Glutamatergic neuron (in vitro differentiated cells): ENCODE data around the gene EIF1AX. TPM values are rescaled to one million over a fixed set of nuclear protein-coding genes. Genes with fewer than 3 reads are reported as not detected.

Source experiments
- DNase-seq: peaks from one replicate; pipeline ENCODE4 v3.0.0; 2022
- H3K27ac Mint-ChIP-seq: one replicate; pipeline ENCODE4 v1.8.0; 2020; ENCODE audit warnings: mild to moderate bottlenecking, mixed read lengths, inconsistent platforms; ENCODE audit not compliant: unreplicated experiment
- H3K27me3 Mint-ChIP-seq: one replicate; pipeline ENCODE4 v1.8.0; 2020; ENCODE audit warnings: mild to moderate bottlenecking, moderate library complexity, mixed read lengths, inconsistent platforms; ENCODE audit not compliant: unreplicated experiment
- H3K36me3 Mint-ChIP-seq: one replicate; pipeline ENCODE4 v1.8.0; 2020; ENCODE audit warnings: mild to moderate bottlenecking, mixed read lengths, inconsistent platforms; ENCODE audit not compliant: unreplicated experiment
- H3K4me1 Mint-ChIP-seq: one replicate; pipeline ENCODE4 v1.8.0; 2020; ENCODE audit warnings: mild to moderate bottlenecking, low read depth, mixed read lengths, inconsistent platforms; ENCODE audit not compliant: unreplicated experiment
- H3K4me3 Mint-ChIP-seq: one replicate; pipeline ENCODE4 v1.8.0; 2020; ENCODE audit warnings: mild to moderate bottlenecking, mixed read lengths, inconsistent platforms; ENCODE audit not compliant: unreplicated experiment
- H3K9me3 Mint-ChIP-seq: one replicate; pipeline ENCODE4 v1.8.0; 2020; ENCODE audit warnings: mild to moderate bottlenecking, moderate library complexity, mixed read lengths, inconsistent platforms; ENCODE audit not compliant: unreplicated experiment
- CTCF ChIP-seq: fragments of 200-600 bp; sonication (generic); IDR thresholded peaks from one replicate; pipeline ENCODE4 v1.5.0; 2021; ENCODE audit not compliant: partially characterized antibody, unreplicated experiment
- total RNA-seq: library from RNA; stranded (reverse); fragmentation: NEBNext Ultra II Directional; extraction: Animal tissue kit (Norgen Biotek cat#: 25700); gene quantifications from one replicate; pipeline ENCODE4 v1.2.1, GENCODE V29; 2021; ENCODE audit not compliant: unreplicated experiment

EIF1AX gene
- total RNA-seq, 1 donor from 2014 or later: 107 TPM

- no peak overlapping the region for H3K4me3 Mint-ChIP-seq
- DNase-seq: no peak
- no peaks in the 10 kb centered on the region for H3K36me3 Mint-ChIP-seq
- peaks cover 1% of the 10 kb centered on the region for H3K4me1 Mint-ChIP-seq
- no peak overlapping the region for H3K27ac Mint-ChIP-seq
- no peak for TF ChIP-seq CTCF
- H3K27me3 Mint-ChIP-seq: no peaks in the 10 kb centered on the region
- H3K9me3 Mint-ChIP-seq: no peaks in the 10 kb centered on the region
These were observed 30.4 kb downstream of the EIF1AX start for GRCh38 chrX:20111271-20111670.

- Mint-ChIP-seq H3K27ac (no peak overlapping the region), H3K36me3 (no peaks in the 10 kb centered on the region), H3K4me3 (no peak overlapping the region), H3K27me3 (no peaks in the 10 kb centered on the region), H3K4me1 (no peaks in the 10 kb centered on the region), H3K9me3 (no peaks in the 10 kb centered on the region)
- no peak for TF ChIP-seq CTCF
- no peak for DNase-seq
These were observed 39.6 kb downstream of the EIF1AX start for GRCh38 chrX:20101934-20102581.

GRCh38 chrX:20091499-20091898 is 50.1 kb downstream of the EIF1AX start:
- DNase-seq: no peak
- no peaks in the 10 kb centered on the region for H3K36me3 Mint-ChIP-seq
- no peak overlapping the region for H3K4me3 Mint-ChIP-seq
- no peaks in the 10 kb centered on the region for H3K27me3 Mint-ChIP-seq
- no peaks in the 10 kb centered on the region for H3K9me3 Mint-ChIP-seq
- no peak for TF ChIP-seq CTCF
- H3K27ac Mint-ChIP-seq: no peak overlapping the region
- no peaks in the 10 kb centered on the region for H3K4me1 Mint-ChIP-seq

- no peak for DNase-seq
- Mint-ChIP-seq H3K36me3 (no peaks in the 10 kb centered on the region), H3K4me3 (no peak overlapping the region), H3K9me3 (no peaks in the 10 kb centered on the region), H3K27ac (no peak overlapping the region), H3K4me1 (no peaks in the 10 kb centered on the region), H3K27me3 (no peaks in the 10 kb centered on the region)
- no peak for TF ChIP-seq CTCF
These were observed 51.8 kb downstream of the EIF1AX start for GRCh38 chrX:20089845-20090244.

- H3K4me3 Mint-ChIP-seq: no peak overlapping the region
- no peak for TF ChIP-seq CTCF
- no peak overlapping the region for H3K27ac Mint-ChIP-seq
- no peaks in the 10 kb centered on the region for H3K36me3 Mint-ChIP-seq
- no peaks in the 10 kb centered on the region for H3K4me1 Mint-ChIP-seq
- no peaks in the 10 kb centered on the region for H3K9me3 Mint-ChIP-seq
- no peak for DNase-seq
- peaks cover 3% of the 10 kb centered on the region for H3K27me3 Mint-ChIP-seq
These were observed 61.4 kb downstream of the EIF1AX start for GRCh38 chrX:20080277-20080676.

Other genes starting within 250 kb of the EIF1AX start
- gene BCLAF3, start 150.8 kb downstream of the EIF1AX start, total RNA-seq: 22.3 TPM
- gene MAP7D2, start 24.9 kb downstream of the EIF1AX start, total RNA-seq: 3.0 TPM
- gene RPS6KA3, start 125.1 kb upstream of the EIF1AX start, total RNA-seq: 9.0 TPM